Erythroblast (primary cell): ENCODE data around the gene IFT122.
A peak's percentile ranks its signal among the peaks of the same experiment; 100 is the strongest.

Experiments used
- DNase-seq, 2 experiments: peaks; one replicate each; lab custom pipeline; 2025; lab: John Stamatoyannopoulos, UW
- GATA1 ChIP-seq: IDR thresholded peaks from 2 replicates; pipeline ENCODE4 v1.6.1; 2011; ENCODE audit warnings: low read depth, mild to moderate bottlenecking, control low read depth, low read length, moderate library complexity
- POLR2A ChIP-seq: IDR thresholded peaks from 2 replicates; pipeline ENCODE4 v1.6.1; 2011; ENCODE audit warnings: mild to moderate bottlenecking, low read length

The IFT122 gene

GRCh38 chr3:129441782-129442181 is 1.8 kb downstream of the IFT122 start:
- no peak for DNase-seq
- TF ChIP-seq GATA1: no peak
- TF ChIP-seq POLR2A: no peak

- DNase-seq: no peak
- TF ChIP-seq POLR2A: no peak
- TF ChIP-seq GATA1: no peak
These were observed 2.5 kb downstream of the IFT122 start for GRCh38 chr3:129442486-129442885.

GRCh38 chr3:129442947-129443346 is 2.9 kb downstream of the IFT122 start:
- peak in 1 of 2 experiments; percentile 29 for DNase-seq
- TF ChIP-seq POLR2A (no peak), GATA1 (no peak)

GRCh38 chr3:129445471-129445870 is 5.4 kb downstream of the IFT122 start:
- DNase-seq: no peak
- TF ChIP-seq GATA1: no peak
- TF ChIP-seq POLR2A: no peak

GRCh38 chr3:129446926-129447325 is 6.9 kb downstream of the IFT122 start:
- TF ChIP-seq POLR2A (no peak), GATA1 (no peak)
- no peak for DNase-seq

GRCh38 chr3:129448186-129448895 is 8.3 kb downstream of the IFT122 start:
- no peak for DNase-seq
- TF ChIP-seq GATA1 (no peak), POLR2A (no peak)

GRCh38 chr3:129449279-129450115 is 9.5 kb downstream of the IFT122 start:
- DNase-seq: no peak

GRCh38 chr3:129453732-129454131 is 13.7 kb downstream of the IFT122 start:
- no peak for TF ChIP-seq GATA1
- no peak for TF ChIP-seq POLR2A
- peak in 1 of 2 experiments; percentile 21 for DNase-seq

More at GRCh38 chr3:129449279-129450115, 9.5 kb downstream of the IFT122 start:
- TF ChIP-seq GATA1: no peak
- TF ChIP-seq POLR2A: no peak

- no peak for TF ChIP-seq POLR2A
- TF ChIP-seq GATA1: no peak
- DNase-seq: no peak
These were observed 20.1 kb downstream of the IFT122 start for GRCh38 chr3:129460155-129460554.

- DNase-seq: peak; percentile 39 to 52
- TF ChIP-seq GATA1 (no peak), POLR2A (no peak)
These were observed 20.5 kb downstream of the IFT122 start for GRCh38 chr3:129460572-129460971.

- no peak for TF ChIP-seq GATA1
- no peak for TF ChIP-seq POLR2A
- peak; percentile 46 to 71 for DNase-seq
These were observed 21.0 kb downstream of the IFT122 start for GRCh38 chr3:129461022-129461421.

- TF ChIP-seq POLR2A (peak; percentile 71), GATA1 (peak; percentile 94)
- DNase-seq: peak; percentile 94 to 97
These were observed 21.6 kb downstream of the IFT122 start for GRCh38 chr3:129461461-129462146.

- no peak for TF ChIP-seq GATA1
- TF ChIP-seq POLR2A: no peak
These were observed 22.4 kb downstream of the IFT122 start for GRCh38 chr3:129462361-129462968.

GRCh38 chr3:129463094-129463493 is 23.1 kb downstream of the IFT122 start:
- TF ChIP-seq POLR2A: no peak
- TF ChIP-seq GATA1: no peak
- peak in 1 of 2 experiments; percentile 32 for DNase-seq

More at GRCh38 chr3:129462361-129462968, 22.4 kb downstream of the IFT122 start:
- DNase-seq: peak; percentile 65 to 79
